ENCODE results near the gene PTPRQ.
A peak's percentile ranks its signal among the peaks of the same experiment; 100 is the strongest.

PTPRQ gene

GRCh38 chr12:80581783-80582182 lies 137.7 kb downstream of the PTPRQ start:
- DNase-seq (ENCODE audit: low read depth), result no peak
- H3K4me3 ChIP-seq (ENCODE audit: low read depth, low read length), result no peak overlapping the region
- TF ChIP-seq CTCF (IDR thresholded peaks at IDR 0.05; ENCODE audit: low read depth, low read length, missing control alignments), result no peak

- no peak for TF ChIP-seq CTCF (IDR thresholded peaks at IDR 0.05; ENCODE audit: low read depth, low read length, missing control alignments)
- no peak overlapping the region for H3K4me3 ChIP-seq (ENCODE audit: low read depth, low read length)
- no peak for DNase-seq (ENCODE audit: low read depth)
These were observed 138.4 kb downstream of the PTPRQ start for GRCh38 chr12:80582431-80582830.

GRCh38 chr12:80589077-80589476 lies 145.0 kb downstream of the PTPRQ start:
- no peak for TF ChIP-seq CTCF (IDR thresholded peaks at IDR 0.05; ENCODE audit: low read depth, low read length, missing control alignments)
- no peak for DNase-seq (ENCODE audit: low read depth)
- H3K4me3 ChIP-seq (ENCODE audit: low read depth, low read length), result no peak overlapping the region

- no peak for TF ChIP-seq CTCF (IDR thresholded peaks at IDR 0.05; ENCODE audit: low read depth, low read length, missing control alignments)
- DNase-seq (ENCODE audit: low read depth), result no peak
- H3K4me3 ChIP-seq (ENCODE audit: low read depth, low read length), result no peak overlapping the region
These were observed 146.1 kb downstream of the PTPRQ start for GRCh38 chr12:80590085-80590484.

- no peak for DNase-seq (ENCODE audit: low read depth)
- TF ChIP-seq CTCF (IDR thresholded peaks at IDR 0.05; ENCODE audit: low read depth, low read length, missing control alignments), result no peak
- H3K4me3 ChIP-seq (ENCODE audit: low read depth, low read length), result no peak overlapping the region
These were observed 149.7 kb downstream of the PTPRQ start for GRCh38 chr12:80593766-80594165.

GRCh38 chr12:80596509-80596908 lies 152.5 kb downstream of the PTPRQ start:
- no peak overlapping the region for H3K4me3 ChIP-seq (ENCODE audit: low read depth, low read length)
- TF ChIP-seq CTCF (IDR thresholded peaks at IDR 0.05; ENCODE audit: low read depth, low read length, missing control alignments), result no peak
- no peak for DNase-seq (ENCODE audit: low read depth)

GRCh38 chr12:80598004-80598606 lies 154.1 kb downstream of the PTPRQ start:
- peak; percentile 19 for TF ChIP-seq CTCF (IDR thresholded peaks at IDR 0.05; ENCODE audit: low read depth, low read length, missing control alignments)
- no peak overlapping the region for H3K4me3 ChIP-seq (ENCODE audit: low read depth, low read length)
- no peak for DNase-seq (ENCODE audit: low read depth)
